ENCODE results near the gene WIPF3.
"Not testable (repeated sequence)": the region's sequence is repeated elsewhere in the genome, so short reads cannot be mapped to it uniquely, and the experiment has no call there.

The WIPF3 gene

GRCh38 chr7:29957521-29958310 is 151.4 kb downstream of the WIPF3 start:
- DNase-seq, result no peak

GRCh38 chr7:29958667-29959358 is 152.5 kb downstream of the WIPF3 start:
- DNase-seq, result no peak

- not testable (repeated sequence) for DNase-seq
Observed at GRCh38 chr7:29961611-29962010, 155.3 kb downstream of the WIPF3 start.

GRCh38 chr7:29962035-29962434 is 155.7 kb downstream of the WIPF3 start:
- DNase-seq, result no peak

GRCh38 chr7:29965030-29965429 is 158.7 kb downstream of the WIPF3 start:
- DNase-seq, result no peak
